Activated naive CD8-positive, alpha-beta T cell (primary cell): ENCODE data around the gene AMPH.
A peak's percentile ranks its signal among the peaks of the same experiment; 100 is the strongest.
"Not testable (repeated sequence)": the region's sequence is repeated elsewhere in the genome, so short reads cannot be mapped to it uniquely, and the experiment has no call there.

Source experiments
- H3K27ac Mint-ChIP-seq: one replicate; pipeline ENCODE4 v1.8.0; 2021; ENCODE audit warnings: mixed read lengths
- H3K27me3 Mint-ChIP-seq: one replicate; pipeline ENCODE4 v1.8.0; 2021; ENCODE audit warnings: mixed read lengths
- H3K36me3 Mint-ChIP-seq: one replicate; pipeline ENCODE4 v1.8.0; 2021; ENCODE audit warnings: mixed read lengths
- H3K4me1 Mint-ChIP-seq: one replicate; pipeline ENCODE4 v1.8.0; 2021; ENCODE audit warnings: low read depth, mixed read lengths
- H3K4me3 Mint-ChIP-seq: one replicate; pipeline ENCODE4 v1.8.0; 2021; ENCODE audit warnings: mild to moderate bottlenecking, mixed read lengths
- H3K9me3 Mint-ChIP-seq: one replicate; pipeline ENCODE4 v1.8.0; 2021; ENCODE audit warnings: low read depth, mixed read lengths

The AMPH gene

DNA sequence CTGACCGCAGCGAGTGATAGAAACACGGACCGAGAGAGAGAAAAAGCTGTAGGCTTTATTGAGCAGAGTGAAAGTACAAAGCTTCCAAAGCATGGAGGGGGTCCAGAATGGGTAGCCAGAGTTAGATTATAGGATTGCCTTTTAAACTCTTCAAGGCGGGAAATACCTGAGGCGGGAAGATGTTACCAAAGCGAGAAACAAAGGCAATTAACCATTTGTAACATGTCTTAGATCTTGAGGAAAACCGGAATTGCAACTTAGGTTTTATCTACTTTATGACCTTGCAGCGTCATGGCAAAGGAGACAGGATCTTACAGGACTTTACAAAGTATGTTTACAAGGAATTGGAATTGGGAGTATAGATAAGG, 295.0 kb downstream of the AMPH start:
- peak overlapping the region; percentile 56 for H3K4me3 Mint-ChIP-seq
- H3K9me3 Mint-ChIP-seq, H3K36me3 Mint-ChIP-seq, H3K27me3 Mint-ChIP-seq: not testable (repeated sequence)
- H3K27ac Mint-ChIP-seq, result peak overlapping the region; percentile 68
- H3K4me1 Mint-ChIP-seq, result peaks cover 41% of the 10 kb centered on the region

DNA sequence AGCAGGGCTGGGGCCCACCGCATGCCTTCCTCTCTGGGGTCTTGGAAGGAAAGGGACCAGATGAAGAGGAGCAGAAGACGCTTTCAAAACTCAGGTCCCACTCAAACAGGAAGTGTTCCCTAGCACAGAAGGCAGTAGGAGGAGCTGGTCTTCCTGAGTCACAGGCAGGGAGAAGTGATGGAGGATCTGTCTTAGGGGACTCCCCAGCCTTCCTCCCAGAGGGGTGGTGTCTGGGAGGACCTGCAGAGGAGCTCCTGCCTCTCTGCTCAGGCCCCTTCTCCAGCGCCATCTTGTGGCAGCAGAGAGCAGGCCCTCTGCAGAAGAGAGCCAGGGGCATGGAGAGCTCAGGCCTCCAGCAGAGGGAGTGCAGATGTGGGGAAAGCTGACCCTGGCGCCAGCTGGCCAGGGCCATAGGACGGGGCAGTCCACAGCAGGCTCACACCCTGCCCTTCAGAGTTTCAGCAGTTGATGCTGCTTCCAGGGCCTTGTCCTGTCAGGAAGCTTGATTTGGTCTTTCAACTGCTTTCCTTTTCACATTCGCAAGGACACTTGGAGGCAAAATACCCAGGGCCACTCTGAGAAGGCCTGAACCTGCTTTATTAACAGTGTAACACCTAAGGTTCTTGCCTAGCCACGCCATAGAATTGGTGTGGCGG, 295.6 kb downstream of the AMPH start:
- H3K9me3 Mint-ChIP-seq, result no peaks in the 10 kb centered on the region
- peak overlapping the region; percentile 56 for H3K4me3 Mint-ChIP-seq
- no peaks in the 10 kb centered on the region for H3K36me3 Mint-ChIP-seq
- H3K4me1 Mint-ChIP-seq, result peaks cover 40% of the 10 kb centered on the region
- H3K27me3 Mint-ChIP-seq, result no peaks in the 10 kb centered on the region
- peak overlapping the region; percentile 68 for H3K27ac Mint-ChIP-seq

DNA sequence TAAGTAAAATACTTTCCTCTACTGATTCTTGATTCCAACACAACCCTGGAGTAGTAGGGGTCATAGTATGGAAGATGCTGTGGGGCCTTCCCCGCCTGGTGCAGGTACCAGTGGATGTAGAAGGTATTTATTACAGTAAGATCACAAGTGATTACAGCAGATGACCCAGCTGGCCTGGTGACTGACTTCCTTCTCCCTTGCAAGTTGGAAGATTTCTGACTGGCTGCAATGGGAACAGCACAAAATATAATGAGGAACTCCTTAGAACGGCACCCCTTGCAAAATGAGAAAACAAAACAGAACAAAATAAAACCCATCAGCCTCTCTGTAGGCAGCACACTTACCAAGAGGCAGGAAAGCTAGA, 296.1 kb downstream of the AMPH start:
- peak overlapping the region; percentile 68 for H3K27ac Mint-ChIP-seq
- peaks cover 40% of the 10 kb centered on the region for H3K4me1 Mint-ChIP-seq
- no peaks in the 10 kb centered on the region for H3K36me3 Mint-ChIP-seq
- no peaks in the 10 kb centered on the region for H3K9me3 Mint-ChIP-seq
- H3K4me3 Mint-ChIP-seq, result peak overlapping the region; percentile 56
- no peaks in the 10 kb centered on the region for H3K27me3 Mint-ChIP-seq

DNA sequence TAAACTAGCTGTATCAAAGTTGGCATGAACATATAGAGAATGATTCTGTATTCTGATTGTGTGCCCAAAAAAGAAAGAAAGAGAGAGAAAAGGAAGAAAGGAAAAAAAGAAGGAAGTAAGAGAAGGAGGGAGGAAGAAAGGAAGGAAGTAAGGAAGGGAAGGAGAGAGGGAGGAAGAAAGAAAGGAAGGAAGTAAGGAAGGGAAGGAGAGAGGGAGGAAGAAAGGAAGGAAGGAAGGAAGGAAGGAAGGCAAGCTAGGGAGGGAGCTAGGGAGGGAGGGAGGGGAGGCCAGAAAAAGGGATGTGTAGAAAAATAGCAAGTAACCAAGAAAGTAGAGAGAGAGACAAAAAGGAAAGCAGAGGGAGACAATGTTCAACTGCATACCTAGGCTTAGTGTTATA, 297.0 kb downstream of the AMPH start:
- Mint-ChIP-seq H3K27ac (no peak overlapping the region), H3K4me3 (no peak overlapping the region), H3K27me3 (no peaks in the 10 kb centered on the region), H3K9me3 (no peaks in the 10 kb centered on the region), H3K36me3 (no peaks in the 10 kb centered on the region), H3K4me1 (peaks cover 43% of the 10 kb centered on the region)
